GM19468 (cell line): ENCODE results near the gene PRKG2.

ENCODE experiments used
- ATAC-seq: cut with Tn5 transposase; IDR thresholded peaks from one replicate; pipeline ENCODE4 v1.9.1; 2021; ENCODE audit warnings: mild to moderate bottlenecking, moderate library complexity, moderate number of reproducible peaks; ENCODE audit not compliant: unreplicated experiment; ENCODE audit errors: extremely low read depth

The PRKG2 gene

GRCh38 chr4:81049330-81049729, 165.7 kb downstream of the PRKG2 start:
- no peak for ATAC-seq

- ATAC-seq: no peak
Observed at GRCh38 chr4:81042578-81043365, 172.2 kb downstream of the PRKG2 start.

GRCh38 chr4:81040012-81040659, 174.9 kb downstream of the PRKG2 start:
- ATAC-seq: no peak

GRCh38 chr4:81039351-81039972, 175.6 kb downstream of the PRKG2 start:
- ATAC-seq: no peak

GRCh38 chr4:81038636-81039350, 176.2 kb downstream of the PRKG2 start:
- no peak for ATAC-seq
